HEK293 (cell line): ENCODE results near the gene UGT1A8.

Experiments
- CTCF ChIA-PET: fragments of 350-600 bp; formaldehyde crosslinking; extraction: SDS; loops from one replicate; lab custom pipeline; 2021; ENCODE audit warnings: antibody characterized with exemption; lab: Yijun Ruan, JAX
- POLR2A ChIA-PET: fragments of 300-600 bp; formaldehyde crosslinking; extraction: SDS; loops from one replicate; lab custom pipeline; 2020; ENCODE audit warnings: antibody characterized with exemption, inconsistent platforms; lab: Yijun Ruan, JAX
- H3K27ac ChIP-seq: fragments of 200-500 bp; sonication (Bioruptor generic); 2 replicates; pipeline ENCODE4 v1.5.1; 2014; ENCODE audit warnings: low read depth, low read length, control low read depth, inconsistent platforms; ENCODE audit errors: extremely low read depth
- H3K36me3 ChIP-seq, 2 experiments: fragments of 200-500 bp in 1 of 2; sonication (Bioruptor generic) in 1 of 2; 1 replicate in 1 of 2; 2 replicates in 1 of 2; pipeline ENCODE4 v1.5.1; 2014 to 2017; ENCODE audit warnings: inconsistent platforms in 2 of 2, low read length in 2 of 2; ENCODE audit not compliant: control insufficient read depth in 2 of 2, insufficient read depth in 1 of 2
- H3K4me1 ChIP-seq: fragments of 200-500 bp; sonication (Bioruptor generic); 2 replicates; pipeline ENCODE4 v1.5.1; 2014; ENCODE audit warnings: mild to moderate bottlenecking, low read length, inconsistent platforms; ENCODE audit not compliant: control insufficient read depth, insufficient read depth
- H3K4me3 ChIP-seq: 2 replicates; pipeline ENCODE4 v1.5.1; 2011; ENCODE audit warnings: low read depth, mild to moderate bottlenecking, control low read depth, low read length, moderate library complexity
- H3K9me3 ChIP-seq: fragments of 200-500 bp; sonication (Bioruptor generic); 2 replicates; pipeline ENCODE4 v1.5.1; 2014; ENCODE audit warnings: low read depth, low read length, inconsistent platforms; ENCODE audit not compliant: control insufficient read depth, insufficient read depth
- AEBP2 ChIP-seq: fragments of 450-650 bp; formaldehyde crosslinking; IDR thresholded peaks from 2 replicates; pipeline ENCODE4 v1.5.1; 2016; ENCODE audit warnings: missing biosample characterization, missing genetic modification characterization, borderline replicate concordance
- PRDM10 ChIP-seq: fragments of 450-650 bp; formaldehyde crosslinking; IDR thresholded peaks from 2 replicates; pipeline ENCODE4 v1.5.1; 2016; ENCODE audit warnings: missing biosample characterization, missing genetic modification characterization
- SETDB1 ChIP-seq: IDR thresholded peaks from one replicate; pipeline ENCODE4 v1.6.1; 2017; ENCODE audit warnings: mild to moderate bottlenecking, low read length, moderate library complexity, mixed read lengths; ENCODE audit not compliant: insufficient read length
- SP7 ChIP-seq: fragments of 450-650 bp; formaldehyde crosslinking; IDR thresholded peaks from 2 replicates; pipeline ENCODE4 v1.5.1; 2016; ENCODE audit warnings: missing biosample characterization, missing genetic modification characterization
- ZBTB17 ChIP-seq: fragments of 450-650 bp; formaldehyde crosslinking; IDR thresholded peaks from 2 replicates; pipeline ENCODE4 v1.5.1; 2016; ENCODE audit warnings: missing biosample characterization, missing genetic modification characterization
- ZBTB48 ChIP-seq: fragments of 450-650 bp; formaldehyde crosslinking; IDR thresholded peaks from 2 replicates; pipeline ENCODE4 v1.5.1; 2016; ENCODE audit warnings: missing biosample characterization, missing genetic modification characterization
- ZBTB6 ChIP-seq: fragments of 450-650 bp; formaldehyde crosslinking; IDR thresholded peaks from 2 replicates; pipeline ENCODE4 v1.5.1; 2017; ENCODE audit warnings: missing biosample characterization, missing genetic modification characterization
- ZBTB7A ChIP-seq: fragments of 450-650 bp; formaldehyde crosslinking; IDR thresholded peaks from 2 replicates; pipeline ENCODE4 v1.5.1; 2016; ENCODE audit warnings: low read depth, missing biosample characterization, missing genetic modification characterization
- ZFP69B ChIP-seq: fragments of 450-650 bp; formaldehyde crosslinking; IDR thresholded peaks from 2 replicates; pipeline ENCODE4 v1.5.1; 2016; ENCODE audit warnings: missing biosample characterization, missing genetic modification characterization
- ZNF169 ChIP-seq: fragments of 450-650 bp; formaldehyde crosslinking; IDR thresholded peaks from 2 replicates; pipeline ENCODE4 v1.5.1; 2016; ENCODE audit warnings: missing biosample characterization, missing genetic modification characterization
- ZNF174 ChIP-seq: fragments of 450-650 bp; formaldehyde crosslinking; IDR thresholded peaks from 2 replicates; pipeline ENCODE4 v1.5.0; 2017; ENCODE audit warnings: missing biosample characterization, mild to moderate bottlenecking, missing genetic modification characterization
- ZNF214 ChIP-seq: fragments of 450-650 bp; formaldehyde crosslinking; IDR thresholded peaks from 2 replicates; pipeline ENCODE4 v1.5.1; 2017; ENCODE audit warnings: missing biosample characterization, mild to moderate bottlenecking, missing genetic modification characterization, borderline replicate concordance
- ZNF274 ChIP-seq, 2 experiments: fragments of 200-500 bp in 1 of 2; fragments of 450-650 bp in 1 of 2; sonication (Bioruptor generic) in 1 of 2; formaldehyde crosslinking in 1 of 2; IDR thresholded peaks; 2 replicates each; pipeline versions ENCODE4 v1.5.1 to v1.6.1; 2014 to 2016; ENCODE audit warnings: borderline replicate concordance in 1 of 2, inconsistent platforms in 1 of 2, low read length in 1 of 2, missing biosample characterization in 1 of 2, missing genetic modification characterization in 1 of 2
- ZNF302 ChIP-seq: fragments of 450-650 bp; formaldehyde crosslinking; IDR thresholded peaks from 2 replicates; pipeline ENCODE4 v1.5.1; 2016; ENCODE audit warnings: missing biosample characterization, missing genetic modification characterization, low read depth
- ZNF391 ChIP-seq: fragments of 450-650 bp; formaldehyde crosslinking; IDR thresholded peaks from 2 replicates; pipeline ENCODE4 v1.5.1; 2016; ENCODE audit warnings: low read depth, missing biosample characterization, missing genetic modification characterization, borderline replicate concordance
- ZNF394 ChIP-seq: fragments of 450-650 bp; formaldehyde crosslinking; IDR thresholded peaks from 2 replicates; pipeline ENCODE4 v1.5.1; 2016; ENCODE audit warnings: missing biosample characterization, missing genetic modification characterization, mild to moderate bottlenecking, moderate library complexity, borderline replicate concordance
- ZNF404 ChIP-seq: fragments of 450-650 bp; formaldehyde crosslinking; IDR thresholded peaks from 2 replicates; pipeline ENCODE4 v1.5.1; 2017; ENCODE audit warnings: missing biosample characterization, missing genetic modification characterization
- ZNF423 ChIP-seq: fragments of 450-650 bp; formaldehyde crosslinking; IDR thresholded peaks from 2 replicates; pipeline ENCODE4 v1.5.1; 2016; ENCODE audit warnings: missing biosample characterization, missing genetic modification characterization
- ZNF473 ChIP-seq: fragments of 450-650 bp; formaldehyde crosslinking; IDR thresholded peaks from 2 replicates; pipeline ENCODE4 v1.5.1; 2017; ENCODE audit warnings: missing biosample characterization, missing genetic modification characterization
- ZNF514 ChIP-seq: fragments of 450-650 bp; formaldehyde crosslinking; IDR thresholded peaks from 2 replicates; pipeline ENCODE4 v1.5.1; 2016; ENCODE audit warnings: missing biosample characterization, missing genetic modification characterization
- ZNF561 ChIP-seq: fragments of 450-650 bp; IDR thresholded peaks from 2 replicates; pipeline ENCODE4 v1.5.1; 2018; ENCODE audit warnings: missing biosample characterization, missing genetic modification characterization, borderline replicate concordance
- ZNF610 ChIP-seq: fragments of 450-650 bp; formaldehyde crosslinking; IDR thresholded peaks from 2 replicates; pipeline ENCODE4 v1.5.1; 2016; ENCODE audit warnings: missing biosample characterization, missing genetic modification characterization, borderline replicate concordance
- ZNF624 ChIP-seq: fragments of 450-650 bp; formaldehyde crosslinking; IDR thresholded peaks from 2 replicates; pipeline ENCODE4 v1.5.1; 2017; ENCODE audit warnings: missing biosample characterization, missing genetic modification characterization
- ZNF629 ChIP-seq: fragments of 450-650 bp; formaldehyde crosslinking; IDR thresholded peaks from 2 replicates; pipeline ENCODE4 v1.5.1; 2017; ENCODE audit warnings: missing biosample characterization, missing genetic modification characterization
- ZNF76 ChIP-seq: fragments of 450-650 bp; formaldehyde crosslinking; IDR thresholded peaks from 2 replicates; pipeline ENCODE4; 2016; ENCODE audit warnings: low read depth, missing biosample characterization, missing genetic modification characterization, borderline replicate concordance

The UGT1A8 gene

GRCh38 chr2:233778030-233778429, 160.6 kb downstream of the UGT1A8 start, which contains the start of gene MROH2A:
Gene MROH2A, plus strand, starts transcription at chr2:233778330. Its CDS starts 1,029 bp downstream, at chr2:233779359.
- Histone ChIP-seq H3K36me3 (no peaks in the 10 kb centered on the region), H3K4me3 (no peak within 1 kb of the TSS), H3K9me3 (no peaks in the 10 kb centered on the region), H3K4me1 (no peaks in the 10 kb centered on the region), H3K27ac (no peak within 1 kb of the TSS)
- TF ChIP-seq ZNF610 (tag by site-specific recombination) (no peak), SP7 (no peak), ZNF404 (tag by site-specific recombination) (no peak), ZFP69B (tag by site-specific recombination) (no peak), ZNF274 (IDR thresholded peaks at IDR 0.05; ENCODE audit: low read length) (no peak), ZNF274 (tag by site-specific recombination; IDR thresholded peaks at IDR 0.05; ENCODE audit: borderline replicate concordance) (no peak), ZNF423 (tag by site-specific recombination) (no peak), ZNF76 (tag by site-specific recombination) (no peak), ZNF624 (tag by site-specific recombination) (no peak), ZNF174 (tag by site-specific recombination) (no peak), ZNF302 (tag by site-specific recombination) (no peak), ZBTB17 (tag by site-specific recombination) (no peak)
- CTCF ChIA-PET: interaction anchor here (0.7 kb wide), 1 partner anchor 153 kb away, joined by 3 read pairs; no protein-coding TSS in a partner anchor
- POLR2A ChIA-PET: no interaction called here

GRCh38 chr2:233779722-233780121, 162.3 kb downstream of the UGT1A8 start:
- Histone ChIP-seq H3K9me3 (no peaks in the 10 kb centered on the region), H3K36me3 (no peaks in the 10 kb centered on the region), H3K27ac (no peak overlapping the region), H3K4me3 (no peak overlapping the region), H3K4me1 (no peaks in the 10 kb centered on the region)
- POLR2A ChIA-PET: no interaction called here
- CTCF ChIA-PET: interaction anchor here (1.6 kb wide), 1 partner anchor 68 kb away, joined by 3 read pairs; no protein-coding TSS in a partner anchor
- no peak for TF ChIP-seq ZNF391 (tag by site-specific recombination)
- no peak for TF ChIP-seq ZNF394
- no peak for TF ChIP-seq ZNF561 (tag by site-specific recombination)

- H3K9me3 ChIP-seq: no peaks in the 10 kb centered on the region
- TF ChIP-seq ZNF473: no peak
- TF ChIP-seq ZNF624 (tag by site-specific recombination): no peak
- TF ChIP-seq ZBTB48 (tag by site-specific recombination): no peak
- TF ChIP-seq ZBTB6 (tag by site-specific recombination): no peak
- no peak for TF ChIP-seq PRDM10 (tag by site-specific recombination)
- peak; percentile 44; the same call in 1 of the 2 replicates for TF ChIP-seq SP7
- no peak for TF ChIP-seq SETDB1
- TF ChIP-seq ZBTB7A (tag by site-specific recombination): no peak
- no peak for TF ChIP-seq ZNF302 (tag by site-specific recombination)
- TF ChIP-seq ZNF76 (tag by site-specific recombination): no peak
- no peak for TF ChIP-seq AEBP2 (tag by site-specific recombination)
- no peak for TF ChIP-seq ZNF169 (tag by site-specific recombination)
- no peak for TF ChIP-seq ZNF514 (tag by site-specific recombination)
- no peak for TF ChIP-seq ZNF214 (tag by site-specific recombination)
- TF ChIP-seq ZNF629 (tag by site-specific recombination): 0 out of 2 replicates have a peak, but pooled peaks have one; percentile 29
- TF ChIP-seq, all 188 proteins: peak for 2
- Histone ChIP-seq H3K4me3 (no peak overlapping the region), H3K4me1 (no peaks in the 10 kb centered on the region), H3K36me3 (no peaks in the 10 kb centered on the region), H3K27ac (no peak overlapping the region)
- POLR2A ChIA-PET: no interaction called here
- CTCF ChIA-PET: interaction anchor here (1.6 kb wide), 1 partner anchor 69 kb away, joined by 3 read pairs; no protein-coding TSS in a partner anchor
Measured at GRCh38 chr2:233780771-233781170, 163.3 kb downstream of the UGT1A8 start.
